ENCODE data around the gene CREB3L1.
"Not testable (repeated sequence)": the region's sequence is repeated elsewhere in the genome, so short reads cannot be mapped to it uniquely, and the experiment has no call there.

Gene CREB3L1

DNA sequence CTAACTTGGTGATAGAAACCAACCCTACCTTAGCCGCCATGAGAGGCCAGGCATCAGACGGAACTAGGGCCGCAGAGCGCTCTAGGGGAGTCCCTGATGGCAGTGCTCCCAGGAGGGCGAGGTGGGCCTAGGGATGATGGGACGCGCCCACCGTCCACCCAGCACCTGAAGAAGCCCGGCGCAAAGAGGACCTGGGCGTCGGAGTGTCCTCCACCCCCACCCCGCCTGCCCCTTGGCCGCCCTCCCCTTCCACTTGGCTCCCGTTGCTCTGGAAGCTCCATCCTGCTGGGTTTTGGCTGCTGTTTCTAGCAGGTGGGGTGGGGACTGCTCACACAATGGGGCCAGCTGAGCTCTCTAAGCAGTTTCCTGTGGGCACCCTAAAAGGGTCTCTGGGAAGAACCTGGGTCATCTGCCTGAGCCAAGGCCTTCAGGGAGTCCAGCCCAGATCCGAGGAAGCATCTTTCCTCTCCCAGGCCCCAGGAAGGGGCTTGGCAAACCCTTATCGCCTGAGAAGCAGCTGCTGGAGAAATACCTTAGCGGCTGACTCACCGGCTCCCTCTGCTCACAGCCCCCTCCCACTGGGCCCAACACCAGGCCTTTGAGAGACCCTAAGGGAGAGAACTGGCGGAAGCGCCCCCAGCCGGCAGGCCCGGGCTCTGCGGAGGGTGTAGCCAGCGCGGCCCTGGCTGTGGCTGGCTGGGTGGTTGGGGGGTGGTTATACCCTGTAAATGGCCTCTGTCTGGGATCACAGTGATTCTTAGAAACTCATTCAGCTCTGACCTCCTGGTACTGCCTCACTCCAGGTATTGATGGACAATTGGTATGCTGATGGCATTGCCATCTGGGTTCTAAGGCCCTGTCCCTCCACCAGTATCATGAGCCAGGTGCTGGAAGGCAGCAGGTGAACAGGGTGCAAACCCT is 19.3 kb downstream of the CREB3L1 start:
- DNase-seq: no peak

- DNase-seq: peak; percentile 35 to 63
These were observed 21.4 kb downstream of the CREB3L1 start for GRCh38 chr11:46298699-46299433.

DNA sequence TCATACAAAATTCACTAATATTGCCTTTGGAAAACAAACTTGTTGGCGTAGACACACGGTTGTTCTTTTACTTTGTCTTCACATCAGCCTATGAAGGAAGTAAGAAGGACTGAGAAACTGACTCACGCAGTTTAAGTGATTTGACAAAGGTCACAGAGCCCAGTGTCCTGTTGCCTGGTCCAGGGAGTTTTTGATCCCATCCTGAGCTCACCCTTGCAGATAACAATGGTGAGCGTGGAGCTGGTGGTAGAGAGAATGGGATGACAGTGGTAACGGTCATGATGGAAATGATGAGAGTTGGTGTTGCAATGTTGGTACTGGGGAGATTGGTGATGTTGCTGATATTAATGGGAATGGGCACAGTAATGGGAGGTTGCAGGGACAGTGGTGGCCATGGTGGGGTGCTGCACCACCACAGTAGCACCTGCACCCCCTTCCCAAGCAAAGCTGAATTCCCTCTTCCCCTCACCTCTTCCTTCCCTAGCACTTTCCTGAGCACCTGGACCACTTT is 22.0 kb downstream of the CREB3L1 start:
- DNase-seq: no peak

GRCh38 chr11:46300270-46300669 is 22.8 kb downstream of the CREB3L1 start:
- DNase-seq: no peak

DNA sequence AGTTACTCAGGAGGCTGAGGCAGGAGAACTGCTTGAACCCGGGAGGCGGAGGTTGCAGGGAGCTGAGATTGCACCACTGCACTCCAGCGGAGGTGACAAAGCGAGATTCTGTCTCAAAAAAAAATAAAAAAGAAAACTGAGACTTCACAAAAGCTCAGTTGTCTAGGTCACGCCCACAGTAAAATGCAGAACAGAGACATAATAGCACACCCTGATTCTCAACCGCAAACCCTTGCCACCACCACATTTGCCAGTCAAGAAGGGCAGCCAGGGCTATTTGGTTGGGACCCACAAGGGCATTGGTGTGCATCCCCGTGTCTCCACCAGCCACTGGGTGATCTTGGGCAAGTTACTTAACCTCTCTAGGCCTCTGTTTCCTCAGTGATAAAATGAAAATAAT is 25.4 kb downstream of the CREB3L1 start:
- no peak for DNase-seq

GRCh38 chr11:46304036-46304435 is 26.6 kb downstream of the CREB3L1 start:
- not testable (repeated sequence) for DNase-seq

DNA sequence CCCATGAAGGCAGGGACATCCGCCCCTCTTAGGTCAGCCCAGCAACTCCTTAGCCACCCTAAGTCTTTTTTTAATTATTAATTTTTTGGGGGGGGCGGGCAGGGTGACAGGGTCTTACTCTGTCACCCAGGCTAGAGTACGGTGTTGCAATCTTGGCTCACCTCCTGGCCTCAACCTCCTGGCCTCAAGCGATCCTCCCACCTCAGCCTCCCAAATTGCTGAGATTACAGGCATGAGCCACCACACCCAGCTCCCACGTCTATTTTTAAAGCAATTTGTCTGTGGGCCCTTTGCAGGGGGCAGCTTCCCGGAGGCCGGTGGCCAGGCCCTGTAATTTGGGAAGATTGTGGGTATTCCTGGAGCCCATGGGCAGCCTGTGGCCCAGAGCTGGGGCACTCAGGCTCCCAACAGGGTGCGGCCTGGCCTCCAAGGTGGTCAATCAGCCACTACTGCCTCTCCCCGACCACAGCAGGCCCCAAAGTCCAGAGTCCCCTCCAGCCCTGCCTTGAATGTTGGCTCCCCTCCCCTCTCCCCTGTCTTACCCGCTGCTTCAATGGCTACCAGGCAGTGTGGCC is 27.2 kb downstream of the CREB3L1 start:
- no peak for DNase-seq

DNA sequence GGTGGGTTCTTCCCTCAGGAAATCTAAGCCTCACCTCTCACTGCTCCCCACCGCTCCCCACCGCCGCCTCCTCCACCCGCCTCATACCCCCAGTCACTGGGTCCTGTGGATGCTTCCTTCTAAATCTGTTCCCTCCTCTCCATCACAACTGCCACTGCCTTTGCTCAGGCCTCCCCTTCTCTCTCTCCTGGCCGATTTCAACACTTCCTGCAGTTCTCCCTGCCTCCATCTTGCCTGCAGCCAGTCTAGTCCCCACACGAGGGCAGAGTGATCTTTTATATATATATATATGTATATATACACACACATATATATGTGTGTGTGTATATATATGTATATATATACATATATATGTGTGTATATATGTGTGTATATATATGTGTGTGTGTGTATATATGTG is 27.8 kb downstream of the CREB3L1 start:
- DNase-seq: peak; percentile 41 to 66

GRCh38 chr11:46306296-46306853 is 28.9 kb downstream of the CREB3L1 start:
- no peak for DNase-seq

DNA sequence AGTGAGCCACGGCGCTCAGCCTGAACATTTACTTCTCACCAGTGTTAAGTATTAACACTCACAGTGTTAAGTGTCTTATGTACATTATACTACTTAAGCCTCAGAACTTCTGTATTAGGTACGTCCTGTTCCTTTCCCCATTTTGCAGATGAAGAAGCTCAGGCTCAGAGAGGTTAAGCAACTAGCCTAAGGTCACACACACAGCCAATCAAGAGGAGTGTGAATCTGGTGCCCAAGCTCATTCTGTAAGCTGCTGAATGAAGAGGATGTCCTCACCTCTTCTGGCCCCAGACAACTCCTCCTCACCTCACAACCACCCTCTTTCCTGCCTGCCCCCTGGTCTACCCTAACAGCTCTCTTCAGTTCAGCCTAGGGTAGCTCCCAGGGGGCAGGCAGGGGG is 29.9 kb downstream of the CREB3L1 start:
- no peak for DNase-seq

DNA sequence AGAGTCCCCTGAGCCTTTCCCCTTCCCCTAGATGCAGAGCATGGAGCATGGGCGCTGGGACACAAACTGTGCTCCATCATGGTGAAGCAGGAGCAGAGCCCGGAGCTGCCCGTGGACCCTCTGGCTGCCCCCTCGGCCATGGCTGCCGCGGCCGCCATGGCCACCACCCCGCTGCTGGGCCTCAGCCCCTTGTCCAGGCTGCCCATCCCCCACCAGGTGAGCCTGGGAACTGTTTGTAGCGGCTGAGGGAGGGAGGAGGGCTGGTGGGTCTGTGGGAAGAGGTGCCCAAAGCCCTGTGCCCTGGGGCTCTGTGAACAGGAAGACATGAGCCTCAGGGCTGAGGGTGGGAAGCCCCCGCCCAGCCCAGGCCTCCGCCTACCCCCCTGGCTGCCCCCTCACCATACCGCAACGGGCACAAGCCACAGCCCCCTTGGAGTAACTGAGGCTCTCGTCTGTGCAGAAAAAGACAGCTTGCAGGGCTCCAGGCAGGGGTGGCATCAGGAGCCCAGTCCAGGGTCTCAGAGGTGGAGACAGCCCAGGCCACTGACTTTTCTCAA is 30.4 kb downstream of the CREB3L1 start:
- DNase-seq: no peak

GRCh38 chr11:46308631-46309419 is 31.4 kb downstream of the CREB3L1 start:
- DNase-seq: peak; percentile 27 to 81

DNA sequence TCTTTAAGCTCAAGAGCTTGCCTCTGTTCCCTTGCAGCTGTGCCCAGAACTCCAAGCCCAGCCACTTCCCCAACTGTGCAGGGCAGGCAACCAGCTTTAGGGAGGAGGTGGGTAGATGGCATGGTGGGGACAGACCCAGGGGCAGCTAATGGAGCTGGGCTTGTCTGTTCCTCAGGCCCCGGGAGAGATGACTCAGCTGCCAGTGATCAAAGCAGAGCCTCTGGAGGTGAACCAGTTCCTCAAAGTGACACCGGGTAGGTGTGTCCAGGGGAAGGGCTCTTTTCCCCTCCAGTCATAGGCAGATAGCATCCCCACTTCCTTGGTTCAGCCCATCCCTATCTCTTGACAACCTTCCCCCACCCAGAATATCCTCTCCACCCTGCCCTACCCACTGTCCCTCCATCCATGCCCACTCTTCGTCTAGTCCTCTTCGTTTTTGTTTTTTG is 32.4 kb downstream of the CREB3L1 start:
- peak in 1 of 2 donors; percentile 26 for DNase-seq

- DNase-seq: peak; percentile 56 to 95
These were observed 37.7 kb downstream of the CREB3L1 start for GRCh38 chr11:46315033-46315738.

DNA sequence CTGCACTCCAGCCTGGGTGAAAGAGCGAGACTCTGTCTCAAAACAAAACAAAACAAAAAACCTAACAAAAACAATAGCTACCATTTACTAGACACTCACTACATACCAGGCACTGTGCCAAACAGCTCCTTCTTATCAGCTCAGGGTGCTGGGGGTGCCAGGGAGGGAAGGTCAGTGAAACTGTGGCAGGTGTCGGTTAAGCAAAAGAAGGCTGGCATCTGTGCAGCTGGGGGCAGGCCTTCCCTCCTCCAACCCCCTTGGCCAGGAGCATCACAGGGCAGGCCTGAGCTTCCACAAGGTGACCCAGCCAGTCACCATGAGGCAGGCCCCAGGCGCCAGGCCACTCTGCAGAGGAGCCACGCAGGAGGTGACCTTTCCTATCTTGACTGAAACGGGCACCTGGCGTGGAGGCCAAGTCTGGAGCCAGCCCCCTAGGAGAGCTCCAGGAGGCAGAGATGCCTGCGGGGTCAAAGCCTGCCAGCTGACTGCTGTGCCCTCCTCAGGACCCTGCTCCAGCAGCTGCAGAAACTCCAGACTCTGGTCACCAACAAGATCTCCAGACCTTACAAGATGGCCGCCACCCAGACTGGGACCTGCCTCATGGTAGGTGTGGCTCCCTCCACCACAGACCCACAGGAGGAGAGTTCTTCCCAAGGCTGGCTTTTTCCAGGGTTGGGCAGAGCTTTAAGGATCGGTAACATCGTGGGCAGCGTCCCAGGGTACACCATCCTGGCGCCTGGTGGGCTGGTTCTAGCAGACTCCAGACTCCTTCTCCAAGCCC is 38.5 kb downstream of the CREB3L1 start:
- DNase-seq: no peak

DNA sequence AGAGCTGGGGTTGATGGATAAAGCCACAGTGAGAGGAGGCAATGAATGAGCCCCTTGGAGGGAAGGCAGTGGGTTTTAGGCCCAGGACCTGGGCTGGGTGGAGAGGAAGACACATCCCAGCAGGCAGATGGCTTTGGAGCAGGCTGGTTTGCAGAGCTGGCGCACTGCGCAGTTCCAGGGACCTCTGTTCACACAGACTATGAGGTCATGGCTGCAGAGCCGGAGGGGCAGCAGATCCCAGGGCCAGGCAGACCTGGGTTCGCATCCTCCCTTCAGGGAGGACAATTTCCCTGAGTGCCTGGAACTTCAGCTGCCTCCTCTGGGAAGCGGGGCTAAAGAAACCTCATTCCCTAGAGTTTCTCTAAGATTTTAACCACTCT is 41.6 kb downstream of the CREB3L1 start:
- DNase-seq: no peak

DNA sequence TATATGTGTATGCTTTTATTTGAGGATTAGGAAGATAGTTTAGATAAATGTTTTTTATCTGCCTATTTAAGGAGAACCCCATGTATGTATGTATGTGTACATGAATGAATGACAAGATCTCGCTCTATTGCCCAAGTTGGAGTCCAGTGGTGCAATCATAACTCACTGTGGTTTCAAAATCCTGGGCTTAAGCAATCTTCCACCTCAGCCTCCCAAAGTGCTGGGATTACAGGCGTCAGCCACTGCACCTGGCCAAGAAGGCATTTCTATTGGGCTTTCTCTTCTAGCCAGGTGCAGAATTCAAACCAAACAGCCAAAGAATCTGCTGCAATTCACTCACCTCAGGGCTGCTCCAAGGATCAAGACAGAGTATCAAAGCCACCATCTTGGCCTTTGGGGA is 44.3 kb downstream of the CREB3L1 start:
- DNase-seq: peak; percentile 79 to 94

GRCh38 chr11:46322759-46323158 is 45.3 kb downstream of the CREB3L1 start:
- no peak for DNase-seq

DNA sequence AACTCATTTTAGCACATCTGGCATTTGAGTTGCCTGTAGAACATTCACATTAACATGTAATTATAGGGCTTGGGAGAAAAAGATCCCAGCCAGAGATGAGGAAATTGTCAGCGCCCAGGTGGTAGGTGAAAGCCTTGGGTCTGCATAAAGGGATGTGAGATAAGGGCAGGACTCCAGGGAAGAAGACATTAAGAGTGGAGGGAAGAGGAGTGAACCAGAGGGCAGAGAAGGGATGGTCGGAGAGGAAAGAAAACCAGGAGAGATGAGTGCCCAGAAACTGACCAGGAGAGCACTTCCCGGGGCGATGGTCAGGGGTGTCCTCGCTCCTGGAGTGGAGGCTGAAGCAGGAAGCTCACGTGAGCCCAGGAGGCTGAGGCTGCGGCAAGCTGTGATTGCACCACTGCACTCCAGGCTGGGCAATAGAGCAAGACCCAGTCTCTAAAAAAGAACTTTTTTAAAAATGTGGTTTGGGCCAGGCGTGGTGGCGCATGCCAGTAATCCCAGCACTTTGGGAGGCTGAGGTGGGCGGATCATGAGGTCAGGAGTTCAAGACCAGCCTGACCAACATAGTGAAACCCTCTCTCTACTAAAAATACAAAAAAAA is 49.5 kb downstream of the CREB3L1 start:
- DNase-seq: no peak

DNA sequence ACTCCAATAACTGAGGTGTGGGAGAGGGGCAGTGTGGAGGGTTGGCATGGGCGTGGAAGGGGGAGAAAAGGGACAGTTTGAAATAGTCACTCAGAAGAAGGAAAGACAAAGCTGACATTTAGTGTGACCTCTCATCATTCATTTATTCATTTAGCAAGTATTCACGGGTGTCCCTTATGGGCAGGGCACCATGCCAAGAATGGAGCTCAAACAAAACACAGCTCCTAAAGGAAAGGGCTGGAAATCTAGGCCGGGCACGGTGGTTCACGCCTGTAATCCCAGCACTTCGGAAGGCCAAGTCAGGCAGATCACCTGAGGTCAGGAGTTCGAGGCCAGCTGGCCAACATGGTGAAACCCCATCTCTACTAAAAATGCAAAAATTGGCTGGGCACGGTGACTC is 50.4 kb downstream of the CREB3L1 start:
- DNase-seq: no peak

Data from inflammatory macrophage treated with lipopolysaccharide for 1 hour (primary cell).